H7 (cell line): ENCODE results near the gene KCTD17. TPM values are rescaled to one million over a fixed set of nuclear protein-coding genes. Genes with fewer than 3 reads are reported as not detected.
A peak's percentile ranks its signal among the peaks of the same experiment; 100 is the strongest.

ENCODE experiments used
- DNase-seq: peaks from one replicate; pipeline ENCODE4 v3.0.0; 2012
- H3K27me3 ChIP-seq: 2 replicates; pipeline ENCODE4 v1.6.0; 2011; ENCODE audit warnings: mild to moderate bottlenecking, low read length; ENCODE audit not compliant: control insufficient read depth, insufficient read depth
- H3K36me3 ChIP-seq: replicated peaks from 2 replicates; pipeline ENCODE4 v1.5.1; 2011; ENCODE audit warnings: low read length; ENCODE audit not compliant: control insufficient read depth, insufficient read depth
- H3K4me3 ChIP-seq: 2 replicates; pipeline ENCODE4 v1.5.1; 2011; ENCODE audit warnings: low read depth, mild to moderate bottlenecking, control low read depth, low read length, moderate library complexity; ENCODE audit not compliant: insufficient read depth
- total RNA-seq: library from RNA; depleted of rRNA; stranded (reverse); fragments of >200 nt; shearing (Covaris generic); gene quantifications from 2 replicates; pipeline ENCODE4 v1.2.3, GENCODE V29; 2014; rRNA removed

Gene KCTD17, protein sequence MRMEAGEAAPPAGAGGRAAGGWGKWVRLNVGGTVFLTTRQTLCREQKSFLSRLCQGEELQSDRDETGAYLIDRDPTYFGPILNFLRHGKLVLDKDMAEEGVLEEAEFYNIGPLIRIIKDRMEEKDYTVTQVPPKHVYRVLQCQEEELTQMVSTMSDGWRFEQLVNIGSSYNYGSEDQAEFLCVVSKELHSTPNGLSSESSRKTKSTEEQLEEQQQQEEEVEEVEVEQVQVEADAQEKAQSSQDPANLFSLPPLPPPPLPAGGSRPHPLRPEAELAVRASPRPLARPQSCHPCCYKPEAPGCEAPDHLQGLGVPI
- 29.5 and 31.1 TPM in 2 replicates for total RNA-seq

DNA sequence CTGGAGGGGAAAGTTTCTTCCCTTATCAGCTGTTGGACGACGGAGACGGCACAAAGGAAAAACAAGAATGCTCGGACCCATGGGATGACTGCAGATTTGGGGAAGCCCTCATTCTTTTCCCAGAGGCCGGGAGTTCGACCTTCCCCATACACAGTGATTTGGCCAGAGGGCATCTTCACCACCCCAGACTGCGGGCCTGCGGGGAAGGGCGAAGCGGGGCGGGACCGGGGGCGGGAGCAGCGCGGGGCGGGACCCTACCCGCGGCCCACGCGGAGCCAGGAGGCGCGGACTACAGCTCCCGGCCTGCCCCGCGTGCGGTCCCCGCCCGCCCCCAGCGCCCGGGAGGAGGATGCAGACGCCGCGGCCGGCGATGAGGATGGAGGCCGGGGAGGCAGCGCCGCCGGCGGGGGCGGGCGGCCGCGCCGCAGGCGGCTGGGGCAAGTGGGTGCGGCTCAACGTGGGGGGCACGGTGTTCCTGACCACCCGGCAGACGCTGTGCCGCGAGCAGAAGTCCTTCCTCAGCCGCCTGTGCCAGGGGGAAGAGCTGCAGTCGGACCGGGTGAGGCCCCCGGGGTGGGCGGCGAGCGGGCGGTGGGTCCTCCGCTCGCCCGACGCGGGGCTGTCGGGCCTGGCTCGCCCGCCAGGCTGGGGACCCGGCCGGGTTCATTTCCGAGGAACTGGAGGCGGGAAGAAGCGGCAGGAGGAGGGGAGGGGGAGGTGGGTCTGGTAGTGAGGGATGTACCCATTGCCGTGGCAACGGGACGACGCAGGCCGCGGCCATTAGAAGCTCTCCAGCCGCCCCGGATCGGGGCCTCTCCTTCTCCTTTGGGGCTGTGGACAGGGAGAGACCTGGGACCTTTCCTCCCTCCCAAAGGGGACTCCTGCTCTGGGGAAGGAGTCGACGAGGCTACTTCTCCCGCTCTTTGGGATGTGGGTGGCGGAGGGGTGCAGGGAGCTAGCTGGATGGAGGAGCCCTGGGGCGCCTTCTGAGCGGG, at the start of gene KCTD17:
KCTD17 (plus strand) TSS at position 352 of the 995 bp plus-strand sequence; CDS start at position 371, 19 bp downstream.
- Histone ChIP-seq H3K36me3 (no peaks in the 10 kb centered on the region), H3K4me3 (peak within 1 kb of the TSS; percentile 75), H3K27me3 (peaks cover 2% of the 10 kb centered on the region)
- peak; percentile 97 for DNase-seq

DNA sequence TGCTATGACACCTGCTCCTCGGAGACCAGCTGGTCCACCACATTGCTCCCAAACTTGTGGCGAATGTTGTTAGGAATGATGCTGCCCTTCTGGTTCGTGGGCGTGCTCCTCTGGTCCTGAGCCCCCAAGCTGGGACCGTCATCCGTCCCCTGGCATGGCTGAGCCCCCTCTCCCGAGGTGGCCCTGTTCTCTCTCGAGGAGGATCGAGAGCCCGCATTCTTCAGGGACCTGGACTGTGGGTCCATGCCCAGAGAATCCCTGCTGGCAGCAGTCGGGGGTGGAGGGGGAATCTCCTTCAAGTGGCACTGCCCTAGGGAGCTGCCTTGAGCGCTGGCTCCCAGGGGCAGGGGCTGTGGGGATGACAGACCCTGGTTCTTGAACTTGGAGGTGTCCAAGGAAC, 49.7 kb upstream of the KCTD17 start:
- Histone ChIP-seq H3K4me3 (no peak overlapping the region), H3K27me3 (no peaks in the 10 kb centered on the region; the same call in 1 of the 2 replicates), H3K36me3 (no peaks in the 10 kb centered on the region)
- no peak for DNase-seq

DNA sequence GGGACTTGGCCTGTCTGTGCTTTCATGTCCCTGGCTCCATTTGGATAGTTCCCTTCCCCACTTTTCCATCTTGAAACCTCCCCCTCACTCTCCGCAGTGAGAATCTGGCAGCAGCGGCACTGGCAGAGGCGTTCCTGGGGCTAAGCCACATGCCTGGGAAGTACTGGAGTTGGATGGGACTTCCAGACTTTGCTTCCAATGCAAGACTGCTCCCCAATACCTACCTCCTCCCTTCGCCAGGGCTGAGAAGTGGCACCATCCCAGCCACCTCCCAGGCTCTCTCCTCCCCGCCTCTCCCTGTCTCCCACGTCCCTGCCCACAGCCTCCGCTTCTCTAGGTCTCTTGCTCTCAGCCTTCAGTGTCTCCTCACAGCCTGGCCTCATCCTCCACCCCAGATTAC, 48.9 kb upstream of the KCTD17 start:
- H3K4me3 ChIP-seq, result no peak overlapping the region
- H3K36me3 ChIP-seq, result no peaks in the 10 kb centered on the region
- no peak for DNase-seq
- no peaks in the 10 kb centered on the region; the same call in 1 of the 2 replicates for H3K27me3 ChIP-seq

DNA sequence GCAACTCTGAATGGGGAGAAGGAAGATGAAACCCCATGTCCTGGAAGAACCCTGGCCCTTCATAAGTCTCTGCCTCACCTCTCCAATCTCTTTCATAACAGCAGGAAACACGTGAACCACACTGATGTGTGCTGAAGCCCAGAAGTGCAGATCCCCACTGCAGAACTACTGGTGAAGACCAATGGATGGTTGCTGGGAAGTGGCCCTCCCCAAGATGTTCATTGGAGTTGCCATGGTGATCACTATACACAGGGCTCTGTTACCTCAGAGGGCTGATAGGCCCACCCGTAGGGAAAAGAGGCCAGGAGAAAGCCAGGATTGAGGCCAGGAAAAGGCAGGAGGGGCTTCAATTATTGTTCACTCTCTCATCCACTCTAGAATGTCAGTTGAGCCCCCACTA, 43.9 kb upstream of the KCTD17 start:
- Histone ChIP-seq H3K36me3 (no peaks in the 10 kb centered on the region), H3K27me3 (no peaks in the 10 kb centered on the region; the same call in 1 of the 2 replicates), H3K4me3 (no peak overlapping the region)
- DNase-seq, result peak; percentile 79

DNA sequence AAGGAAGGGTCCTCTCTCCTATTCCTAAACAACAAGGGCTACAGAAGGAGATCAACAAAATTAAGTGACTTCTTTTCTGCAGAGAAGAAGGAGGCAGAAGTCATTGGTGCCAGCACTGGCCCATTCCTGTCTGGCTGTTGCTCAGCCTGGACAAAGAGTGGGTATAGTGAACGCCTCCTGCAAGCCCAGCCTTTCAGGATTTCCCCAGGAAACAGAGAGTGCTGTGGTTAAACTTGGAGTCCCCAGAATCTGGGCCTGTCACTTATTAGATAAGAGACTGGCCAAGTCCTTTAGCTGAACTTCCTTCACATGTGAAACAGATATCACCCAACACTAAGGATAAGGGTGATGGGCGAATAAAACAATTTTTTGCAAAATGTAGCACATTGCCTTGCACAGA, 43.2 kb upstream of the KCTD17 start:
- DNase-seq, result no peak
- no peaks in the 10 kb centered on the region; the same call in 1 of the 2 replicates for H3K27me3 ChIP-seq
- H3K4me3 ChIP-seq, result no peak overlapping the region
- H3K36me3 ChIP-seq, result no peaks in the 10 kb centered on the region

DNA sequence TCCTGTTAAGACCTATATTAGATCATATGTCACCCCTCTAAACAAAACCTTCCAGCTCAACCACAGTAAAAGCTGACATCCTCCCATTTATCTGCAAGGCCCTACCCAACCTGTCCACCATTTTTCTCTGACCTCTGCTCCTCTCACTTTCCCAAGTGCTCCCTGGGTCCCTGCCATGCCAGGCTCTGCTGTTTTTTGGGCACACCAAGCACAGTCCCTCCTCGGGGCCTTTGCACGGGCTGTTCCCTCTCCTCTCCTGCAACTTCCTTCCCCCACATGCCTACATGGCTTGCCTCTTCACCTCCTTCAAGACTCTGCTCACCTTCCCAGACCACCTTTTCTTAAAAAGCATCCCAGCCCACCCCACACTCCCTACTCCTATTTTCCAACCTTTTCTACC, 42.1 kb upstream of the KCTD17 start:
- DNase-seq, result no peak
- no peaks in the 10 kb centered on the region; the same call in 1 of the 2 replicates for H3K27me3 ChIP-seq
- H3K4me3 ChIP-seq, result no peak overlapping the region
- no peaks in the 10 kb centered on the region for H3K36me3 ChIP-seq

DNA sequence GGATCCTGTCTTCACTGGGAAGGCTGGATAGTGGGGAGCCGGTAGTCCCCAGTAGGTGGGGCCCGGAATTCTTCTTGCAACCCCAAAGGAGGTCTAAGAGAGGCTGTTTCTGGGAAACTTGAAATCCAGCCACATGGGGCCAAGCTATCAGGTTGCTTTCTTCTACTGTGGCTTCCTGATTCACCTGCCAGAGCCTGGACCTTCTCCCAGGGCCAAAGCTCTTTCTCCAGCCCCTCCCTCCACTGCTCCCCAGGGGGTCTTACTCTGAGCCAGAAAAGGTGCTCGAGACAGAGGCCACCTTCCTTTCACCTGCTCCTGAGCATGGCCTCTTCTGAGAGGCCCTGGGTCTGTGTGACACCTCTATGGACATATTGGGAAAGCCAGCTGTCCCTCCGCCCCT, 41.4 kb upstream of the KCTD17 start:
- Histone ChIP-seq H3K27me3 (no peaks in the 10 kb centered on the region; the same call in 1 of the 2 replicates), H3K4me3 (no peak overlapping the region), H3K36me3 (no peaks in the 10 kb centered on the region)
- DNase-seq, result no peak

DNA sequence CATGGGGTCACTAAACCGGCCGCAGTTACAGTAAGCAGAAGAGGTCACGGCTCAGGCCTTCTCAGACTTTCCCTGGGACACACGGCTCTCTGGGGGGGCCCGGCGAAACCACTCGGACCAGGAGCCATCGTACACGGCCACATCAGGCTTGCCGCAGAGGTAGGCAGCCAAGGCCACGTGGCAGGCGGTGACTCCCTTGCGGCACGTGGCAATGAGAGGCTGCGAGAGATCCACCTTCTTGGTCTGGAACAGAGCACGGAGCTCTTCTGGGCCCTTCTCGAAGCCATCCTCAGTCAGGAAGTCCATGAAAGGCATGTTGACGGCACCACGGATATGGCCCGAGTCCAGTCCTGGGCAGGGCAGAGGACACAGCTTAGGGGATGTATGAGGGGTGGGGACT, 40.6 kb upstream of the KCTD17 start:
- H3K36me3 ChIP-seq, result no peaks in the 10 kb centered on the region
- DNase-seq, result no peak
- no peak overlapping the region for H3K4me3 ChIP-seq
- H3K27me3 ChIP-seq, result no peaks in the 10 kb centered on the region; the same call in 1 of the 2 replicates

DNA sequence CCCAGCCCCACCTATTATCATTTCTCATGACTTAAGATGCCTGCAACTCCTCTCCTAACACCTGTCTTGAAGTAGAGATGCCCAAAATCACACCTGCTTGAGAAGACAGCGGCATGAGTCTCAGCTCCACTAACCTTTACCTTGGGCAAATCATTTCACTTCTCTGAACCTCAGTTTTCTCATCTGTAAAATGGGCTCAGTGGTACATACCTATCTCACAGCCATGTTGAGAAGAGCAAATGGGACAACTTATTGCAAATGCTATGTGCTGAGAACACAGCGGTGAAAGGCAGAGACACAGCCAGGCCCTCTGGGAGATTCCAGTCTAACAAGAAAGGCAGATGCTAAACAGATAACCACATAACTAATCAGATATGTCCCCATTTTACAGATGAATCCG, 40.1 kb upstream of the KCTD17 start:
- Histone ChIP-seq H3K36me3 (0 out of 2 replicates have a peak, but pooled peaks cover 1% of the 10 kb centered on the region), H3K4me3 (no peak overlapping the region), H3K27me3 (no peaks in the 10 kb centered on the region; the same call in 1 of the 2 replicates)
- DNase-seq, result no peak

DNA sequence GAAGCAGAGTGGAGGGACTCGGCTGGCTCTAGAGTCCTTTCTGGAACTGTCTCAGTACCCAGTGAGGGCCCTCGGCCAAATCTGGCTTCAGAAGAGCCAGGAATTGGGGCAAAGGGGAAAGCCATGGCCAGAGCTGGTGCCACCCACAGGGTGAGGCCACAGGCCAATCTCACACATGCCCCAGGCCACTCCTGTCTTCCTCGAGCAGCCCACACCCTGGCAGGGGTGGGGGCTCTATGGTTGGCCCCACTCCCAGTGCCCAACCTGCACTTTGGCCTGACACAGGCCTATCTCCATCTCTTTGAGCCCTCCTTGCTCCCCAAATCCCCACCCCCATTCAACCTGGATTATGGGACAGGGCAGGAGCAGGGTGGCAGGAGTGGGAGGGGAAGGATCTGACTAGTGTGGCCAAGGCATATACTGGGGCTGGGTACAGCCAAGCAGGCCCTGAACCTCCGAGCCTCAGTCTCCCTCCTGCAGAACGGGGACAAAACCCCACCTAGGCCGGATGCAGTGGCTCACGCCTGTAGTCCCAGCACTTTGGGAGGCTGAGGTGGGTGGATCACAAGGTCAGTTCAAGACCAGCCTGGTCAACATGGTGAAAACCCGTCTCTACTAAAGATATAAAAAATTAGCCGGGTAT, 39.2 kb upstream of the KCTD17 start:
- no peak for DNase-seq
- Histone ChIP-seq H3K4me3 (no peak overlapping the region), H3K36me3 (peaks cover 1% of the 10 kb centered on the region; the same call in 1 of the 2 replicates), H3K27me3 (no peaks in the 10 kb centered on the region)

DNA sequence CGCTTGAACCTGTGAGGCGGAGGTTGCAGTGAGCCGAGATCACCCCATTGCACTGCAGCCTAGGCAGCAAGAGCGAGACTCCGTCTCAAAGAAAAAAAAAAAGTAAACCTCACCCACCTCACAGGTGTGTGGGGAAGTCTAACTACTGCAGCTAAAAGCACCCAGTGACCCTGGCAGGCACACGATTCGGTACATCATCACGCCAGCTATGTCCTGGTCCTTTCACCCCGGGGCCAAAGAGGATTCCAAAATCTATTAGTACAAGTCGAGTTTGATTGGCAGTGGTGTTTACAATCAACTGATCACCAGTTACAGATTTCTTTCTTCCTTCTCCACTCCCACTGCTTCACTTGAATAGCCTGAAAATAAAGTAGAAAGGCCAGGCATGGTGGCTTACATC, 38.6 kb upstream of the KCTD17 start:
- DNase-seq, result no peak
- peaks cover 4% of the 10 kb centered on the region for H3K36me3 ChIP-seq
- no peaks in the 10 kb centered on the region for H3K27me3 ChIP-seq
- H3K4me3 ChIP-seq, result no peak overlapping the region

DNA sequence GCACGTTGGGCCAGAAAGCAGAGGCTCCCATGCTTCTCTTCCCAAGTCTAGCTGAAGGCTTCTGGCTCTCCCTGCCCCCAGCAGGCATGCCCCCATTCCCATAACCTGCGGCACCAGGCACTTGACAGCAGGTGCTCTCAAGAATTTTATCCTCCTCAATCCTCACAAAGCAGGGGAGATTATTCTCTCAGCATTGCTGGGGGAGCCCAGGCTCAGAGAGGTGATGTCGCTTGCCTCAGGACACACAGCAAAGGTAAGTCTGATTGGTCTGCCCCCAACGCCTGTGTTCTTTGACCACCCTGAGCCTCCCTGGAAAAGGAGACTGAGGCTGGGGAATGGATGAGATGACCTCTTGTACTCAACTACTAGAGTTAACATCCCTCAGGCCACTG, 37.1 kb upstream of the KCTD17 start:
- H3K36me3 ChIP-seq, result peaks cover 4% of the 10 kb centered on the region
- DNase-seq, result no peak
- no peak overlapping the region for H3K4me3 ChIP-seq
- no peaks in the 10 kb centered on the region for H3K27me3 ChIP-seq

DNA sequence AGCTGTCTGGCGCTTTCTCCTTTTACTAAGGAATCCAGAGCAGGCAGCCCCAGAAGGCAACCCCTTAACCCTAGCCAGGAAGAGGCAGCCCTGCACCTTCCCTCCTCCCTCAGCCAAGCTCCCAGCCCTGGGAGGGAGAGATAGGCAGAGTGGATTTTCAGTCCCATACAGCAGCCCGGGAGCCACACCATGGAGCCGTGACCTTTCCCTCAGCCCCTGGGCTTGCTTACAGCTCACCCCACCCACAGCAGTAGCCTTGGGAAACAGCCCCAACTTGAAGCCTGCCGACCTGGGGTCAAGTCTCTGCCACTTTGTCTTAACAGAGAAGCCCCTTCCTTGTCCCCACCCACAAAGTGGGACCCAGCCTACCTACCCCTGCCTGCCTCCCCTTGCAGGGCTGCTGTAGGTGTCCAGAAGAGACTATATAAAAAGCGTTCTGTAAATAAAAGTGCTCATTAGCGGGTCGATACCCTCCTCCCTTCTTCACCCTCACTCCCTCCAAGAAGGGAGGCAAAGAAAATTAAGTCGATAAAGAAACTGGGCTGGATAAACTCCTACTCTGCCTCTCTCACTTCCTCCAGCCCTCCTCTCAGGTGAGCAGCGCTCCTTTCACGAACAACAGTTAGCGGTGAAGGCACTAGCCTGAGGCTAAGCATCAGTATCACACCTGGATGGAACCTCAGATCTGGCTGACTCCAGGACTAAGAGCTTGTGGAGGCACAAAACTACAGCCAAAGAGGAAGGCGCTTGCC, 36.5 kb upstream of the KCTD17 start:
- Histone ChIP-seq H3K27me3 (no peaks in the 10 kb centered on the region), H3K4me3 (no peak overlapping the region), H3K36me3 (peaks cover 4% of the 10 kb centered on the region)
- no peak for DNase-seq

DNA sequence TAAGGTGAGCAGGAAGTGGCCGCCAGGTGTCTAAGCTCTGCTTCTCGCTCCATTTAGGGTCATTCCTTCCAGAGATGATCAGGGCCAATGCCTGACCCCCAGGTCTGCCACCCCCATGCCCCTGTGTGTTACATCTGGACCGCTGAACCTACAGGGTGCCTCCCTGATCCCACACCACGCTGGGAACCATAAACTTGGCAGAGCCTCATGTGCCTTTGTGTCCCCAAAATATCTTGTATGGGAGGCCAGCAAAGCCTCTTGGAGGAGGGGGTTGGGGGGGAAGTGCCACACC, 36.0 kb upstream of the KCTD17 start:
- Histone ChIP-seq H3K4me3 (no peak overlapping the region), H3K36me3 (peaks cover 4% of the 10 kb centered on the region), H3K27me3 (no peaks in the 10 kb centered on the region)
- DNase-seq, result no peak
